ENCODE results near the gene CELF4. TPM values are rescaled to one million over a fixed set of nuclear protein-coding genes. Genes with fewer than 3 reads are reported as not detected.
"Not testable (repeated sequence)": the region's sequence is repeated elsewhere in the genome, so short reads cannot be mapped to it uniquely, and the experiment has no call there.

The CELF4 gene
- total and polyA plus RNA-seq, 2 donors (not counting 3 experiments of a cell fraction or from before 2014, with no cell fraction given) = not detected

DNA sequence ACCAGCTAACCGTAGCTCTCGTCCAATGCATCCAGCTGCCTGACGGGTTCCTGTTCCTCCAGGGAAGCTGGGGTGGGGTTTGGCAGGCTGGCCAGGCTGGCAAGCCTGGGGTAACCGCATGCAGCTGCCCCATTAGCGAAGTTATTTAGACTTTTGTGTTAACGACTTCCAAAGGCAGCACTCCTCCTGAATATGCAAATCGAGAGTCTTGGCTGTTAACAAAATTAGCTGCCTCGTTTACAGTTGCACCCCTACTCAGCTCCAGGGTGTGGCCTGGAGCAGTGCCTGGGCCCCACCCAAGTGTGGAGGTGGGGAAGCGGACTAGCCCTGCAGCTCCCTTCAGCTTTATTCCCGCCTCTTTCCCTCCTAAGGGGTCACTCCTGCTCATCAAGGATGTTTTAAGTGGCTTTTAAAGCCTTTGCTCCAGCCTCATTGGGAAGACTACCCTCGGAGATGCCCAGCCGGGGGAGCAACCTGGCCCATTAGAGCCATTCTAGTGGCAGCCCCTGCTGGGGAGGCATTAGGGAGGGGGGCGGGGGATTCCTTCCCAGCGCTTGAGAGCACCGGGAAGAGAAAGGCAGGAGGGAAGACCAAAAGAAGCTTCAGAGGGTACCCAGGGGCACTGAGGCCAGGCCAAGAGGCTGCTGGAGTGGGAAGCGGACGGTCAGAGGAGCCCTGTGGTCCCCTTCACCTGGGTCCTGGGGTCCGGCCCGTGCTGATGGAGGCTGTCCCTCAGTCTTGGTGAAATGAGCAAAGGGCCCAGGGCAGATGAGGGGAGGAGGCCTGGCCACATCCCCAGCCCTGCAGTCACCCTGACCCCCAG is 204.1 kb downstream of the CELF4 start:
- CTCF ChIA-PET = no interaction called here
- no peak overlapping the region for H3K9ac ChIP-seq (replicated peaks; ENCODE audit: extremely low read depth, insufficient read depth, low read length)
- BruUV-seq (replicated peaks) = no TSS peak
- DNase-seq (ENCODE audit: low read depth, low spot score) (no peak), FAIRE-seq (no peak)
- intact Hi-C loops (cut with micrococcal nuclease) = no loop called here
- no peak overlapping the region for H3K4me3 ChIP-seq (replicated peaks in 1 of 3; ENCODE audit: insufficient read depth in 1 of 3, low read depth in 1 of 3, low read length in 3 of 3)
- no peak overlapping the region for H3K27ac ChIP-seq (ENCODE audit: insufficient read depth, low read depth, low read length)
- no peaks in the 10 kb centered on the region for H3K9me3 ChIP-seq (replicated peaks; ENCODE audit: control insufficient read depth, insufficient read depth, low read length)
- no peaks in the 10 kb centered on the region for H3K36me3 ChIP-seq (ENCODE audit: control insufficient read depth in 2 of 2, extremely low read depth in 1 of 2, insufficient read depth in 2 of 2, low read length in 2 of 2)
- dilution Hi-C loops (cut with MboI; ENCODE audit: extremely low pct_ligation_motif_present, low sequenced_read_pairs) = no loop called here
- POLR2A ChIA-PET = no interaction called here
- peaks cover 12 to 13% of the 10 kb centered on the region in 2 experiments for H3K27me3 ChIP-seq (ENCODE audit: control insufficient read depth in 2 of 2, insufficient read depth in 2 of 2, low read length in 2 of 2)
- no peak overlapping the region for H2AFZ ChIP-seq (ENCODE audit: low read depth, low read length)
- H3K4me1 ChIP-seq (ENCODE audit: control insufficient read depth, extremely low read depth, insufficient read depth, low read length) = no peaks in the 10 kb centered on the region
- no peaks in the 10 kb centered on the region for H3K79me2 ChIP-seq (ENCODE audit: control insufficient read depth, insufficient read depth, low read length)
- H3K9me1 ChIP-seq (replicated peaks; ENCODE audit: control insufficient read depth, extremely low read depth, insufficient read depth, low read length) = no peaks in the 10 kb centered on the region
- peak; percentile 36 for TF ChIP-seq EZH2 (IDR thresholded peaks at IDR 0.05; ENCODE audit: borderline replicate concordance, low read depth, low read length, severe bottlenecking)
- TF ChIP-seq FOS (IDR thresholded peaks at IDR 0.05; ENCODE audit: borderline replicate concordance, insufficient read depth, low read length) = no peak
- no peak overlapping the region for H3K4me2 ChIP-seq (ENCODE audit: insufficient read depth, low read length)
- H4K20me1 ChIP-seq (replicated peaks; ENCODE audit: control insufficient read depth, extremely low read depth, insufficient read depth, low read length) = no peaks in the 10 kb centered on the region

DNA sequence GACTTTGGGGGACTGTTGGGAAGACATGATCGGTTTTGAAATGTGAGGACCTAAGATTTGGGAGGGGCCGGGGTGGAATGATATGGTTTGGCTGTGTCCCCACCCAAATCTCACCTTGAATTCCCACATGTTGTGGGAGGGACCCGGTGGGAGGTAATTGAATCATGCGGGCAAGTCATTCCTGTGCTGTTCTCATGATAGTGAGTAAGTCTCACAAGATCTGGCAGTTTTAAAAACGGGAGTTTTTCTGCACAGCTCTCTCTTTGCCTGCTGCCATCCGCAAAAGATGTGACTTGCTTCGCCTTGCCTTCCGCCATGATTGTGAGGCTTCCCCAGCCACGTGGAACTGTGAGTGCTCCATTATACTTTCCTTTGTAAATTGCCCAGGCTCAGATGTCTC is 207.5 kb downstream of the CELF4 start:
- H3K4me3 ChIP-seq (replicated peaks in 1 of 3; ENCODE audit: insufficient read depth in 1 of 3, low read depth in 1 of 3, low read length in 3 of 3); FAIRE-seq; H3K9me1 ChIP-seq (replicated peaks; ENCODE audit: control insufficient read depth, extremely low read depth, insufficient read depth, low read length); DNase-seq (ENCODE audit: low read depth, low spot score); H3K9ac ChIP-seq (replicated peaks; ENCODE audit: extremely low read depth, insufficient read depth, low read length); dilution Hi-C loops (cut with MboI; ENCODE audit: extremely low pct_ligation_motif_present, low sequenced_read_pairs); intact Hi-C loops (cut with micrococcal nuclease); H3K27ac ChIP-seq (ENCODE audit: insufficient read depth, low read depth, low read length); H4K20me1 ChIP-seq (replicated peaks; ENCODE audit: control insufficient read depth, extremely low read depth, insufficient read depth, low read length); H2AFZ ChIP-seq (ENCODE audit: low read depth, low read length); POLR2A ChIA-PET; BruUV-seq (replicated peaks); CTCF ChIA-PET; H3K9me3 ChIP-seq (replicated peaks; ENCODE audit: control insufficient read depth, insufficient read depth, low read length); H3K36me3 ChIP-seq (ENCODE audit: control insufficient read depth in 2 of 2, extremely low read depth in 1 of 2, insufficient read depth in 2 of 2, low read length in 2 of 2); H3K4me1 ChIP-seq (ENCODE audit: control insufficient read depth, extremely low read depth, insufficient read depth, low read length); H3K4me2 ChIP-seq (ENCODE audit: insufficient read depth, low read length); H3K79me2 ChIP-seq (ENCODE audit: control insufficient read depth, insufficient read depth, low read length): not testable (repeated sequence)
- H3K27me3 ChIP-seq (ENCODE audit: control insufficient read depth in 2 of 2, insufficient read depth in 2 of 2, low read length in 2 of 2) = peaks cover 12 to 13% of the 10 kb centered on the region in 2 experiments
